ENCODE results near the gene AKAP12. TPM values are rescaled to one million over a fixed set of nuclear protein-coding genes. Genes with fewer than 3 reads are reported as not detected.
"Not testable (repeated sequence)": the region's sequence is repeated elsewhere in the genome, so short reads cannot be mapped to it uniquely, and the experiment has no call there.

Gene AKAP12
- total RNA-seq, 1 donor from 2014 or later: 8.0 TPM

DNA sequence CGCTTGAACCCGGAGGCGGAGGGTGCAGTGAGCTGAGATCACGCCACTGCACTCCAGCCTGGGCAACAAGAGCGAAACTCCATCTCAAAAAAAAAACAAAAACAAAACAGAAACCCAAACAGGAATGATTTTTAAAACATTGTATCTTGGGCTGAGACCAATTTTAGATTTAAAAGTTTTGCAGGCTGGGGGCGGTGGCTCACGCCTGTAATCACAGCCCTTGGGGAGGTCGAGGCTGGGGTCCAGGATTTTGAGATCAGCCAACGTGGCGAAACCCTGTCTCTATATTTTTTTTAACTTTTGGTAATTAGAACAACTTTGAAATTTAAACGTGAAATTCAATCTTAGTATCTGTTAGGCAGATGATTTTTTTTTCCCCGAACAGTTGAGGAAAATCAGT is 70.5 kb downstream of the AKAP12 start:
- DNase-seq (ENCODE audit: low read depth): no peak

DNA sequence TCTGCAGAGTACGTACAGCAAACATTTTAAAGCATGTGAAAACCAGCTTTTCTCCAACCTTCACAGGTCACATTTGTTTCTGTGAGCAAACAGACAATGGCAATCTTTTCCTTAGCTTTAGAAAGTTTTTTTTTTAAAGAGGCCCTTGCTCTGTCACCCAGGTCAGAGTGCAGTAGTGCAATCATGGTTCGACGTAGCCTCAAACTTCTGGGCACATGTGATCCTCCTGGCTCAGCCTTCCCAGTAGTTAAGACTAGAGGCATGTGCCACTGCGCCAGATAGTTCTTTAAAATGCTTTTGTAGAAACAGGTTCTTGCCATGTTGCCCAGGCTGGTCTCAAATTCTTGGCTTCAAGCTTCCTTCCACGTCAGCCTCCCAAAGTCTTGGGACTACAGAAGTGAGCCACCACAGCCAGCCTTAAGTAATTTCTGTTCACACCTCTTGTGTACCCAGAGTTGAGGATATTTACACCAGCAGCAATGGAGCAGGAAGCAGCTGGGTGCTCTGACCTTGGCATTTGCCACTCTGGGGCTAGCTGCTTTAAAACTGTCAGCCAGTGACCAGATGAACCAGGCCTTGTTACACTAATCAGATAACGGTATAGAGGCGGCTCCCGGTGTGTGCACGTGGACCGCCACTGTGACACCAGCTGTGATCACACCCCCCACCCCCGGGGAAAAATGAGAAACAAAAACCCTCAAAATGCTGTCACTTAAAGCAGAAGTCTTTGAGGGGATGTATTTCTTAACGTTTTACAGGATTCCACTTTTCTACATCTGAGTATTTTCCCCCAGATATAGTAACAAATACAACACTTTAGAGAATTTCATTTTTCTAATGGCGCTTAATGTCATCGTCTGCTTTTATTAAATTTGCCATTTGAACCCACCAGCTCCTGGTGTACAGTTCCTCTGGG is 71.3 kb downstream of the AKAP12 start:
- no peak for DNase-seq (ENCODE audit: low read depth)

- DNase-seq (ENCODE audit: low read depth): no peak
These were observed 73.3 kb downstream of the AKAP12 start for GRCh38 chr6:151313066-151313491.

DNA sequence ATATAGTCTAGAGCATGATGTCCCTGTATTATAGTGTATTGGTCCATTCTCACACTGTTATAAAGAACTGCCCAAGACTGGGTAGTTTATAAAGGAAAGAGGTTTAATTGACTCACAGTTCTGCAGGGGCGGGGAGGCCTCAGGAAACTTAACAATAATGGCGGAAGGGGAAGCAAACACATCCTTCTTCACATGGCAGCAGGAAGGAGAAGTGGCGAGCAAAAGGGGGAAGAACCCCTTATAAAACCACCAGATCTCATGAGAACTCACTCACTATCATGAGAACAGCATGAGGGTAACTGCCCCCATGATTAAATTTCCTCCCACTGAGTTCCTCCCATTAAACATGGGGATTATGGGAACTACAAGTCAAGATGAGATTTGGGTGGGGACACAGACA is 75.9 kb downstream of the AKAP12 start:
- not testable (repeated sequence) for DNase-seq (ENCODE audit: low read depth)

DNA sequence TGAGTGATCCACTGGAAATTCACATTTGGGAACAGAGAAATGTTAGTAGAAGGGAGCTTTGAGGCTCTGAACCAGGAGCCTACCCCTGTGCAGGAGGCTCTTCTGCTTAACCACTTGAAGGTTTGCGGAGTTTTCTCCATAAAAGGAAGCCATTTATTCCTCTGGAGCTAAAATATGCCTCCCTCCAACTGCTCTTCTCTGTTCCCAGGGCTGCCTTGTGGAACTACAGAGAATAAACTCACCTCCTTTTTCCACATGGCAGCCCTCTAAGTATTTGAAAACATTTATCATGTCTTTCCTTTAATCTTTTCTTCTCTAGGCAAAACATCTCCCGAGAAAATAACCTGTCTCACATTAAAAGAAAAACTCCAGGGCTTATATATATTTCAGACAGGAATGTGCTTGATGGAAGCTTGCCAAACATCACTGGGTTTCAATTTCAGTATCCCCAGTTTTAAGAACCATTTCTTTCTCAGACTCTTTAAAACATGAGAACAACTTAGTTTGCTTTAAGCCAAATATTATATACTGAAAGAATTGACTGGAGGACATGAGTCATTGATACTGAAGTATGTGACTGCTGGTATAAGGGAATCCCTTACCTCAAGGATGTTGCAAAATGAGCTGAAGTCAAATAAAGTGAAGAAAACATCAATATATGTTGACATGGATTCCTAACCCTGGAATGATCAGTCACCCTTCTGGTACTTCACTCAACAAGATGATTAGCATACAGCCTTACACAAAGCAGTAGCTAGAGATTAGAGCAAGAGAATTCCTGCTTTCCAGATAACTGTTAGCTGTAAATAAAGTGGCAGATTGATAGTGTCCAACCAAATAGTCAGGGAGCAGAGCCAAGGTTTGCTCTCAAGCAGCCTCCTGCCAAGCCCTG is 77.6 kb downstream of the AKAP12 start:
- no peak for DNase-seq (ENCODE audit: low read depth)

- no peak for DNase-seq (ENCODE audit: low read depth)
These were observed 78.2 kb downstream of the AKAP12 start for GRCh38 chr6:151317995-151318365.

DNA sequence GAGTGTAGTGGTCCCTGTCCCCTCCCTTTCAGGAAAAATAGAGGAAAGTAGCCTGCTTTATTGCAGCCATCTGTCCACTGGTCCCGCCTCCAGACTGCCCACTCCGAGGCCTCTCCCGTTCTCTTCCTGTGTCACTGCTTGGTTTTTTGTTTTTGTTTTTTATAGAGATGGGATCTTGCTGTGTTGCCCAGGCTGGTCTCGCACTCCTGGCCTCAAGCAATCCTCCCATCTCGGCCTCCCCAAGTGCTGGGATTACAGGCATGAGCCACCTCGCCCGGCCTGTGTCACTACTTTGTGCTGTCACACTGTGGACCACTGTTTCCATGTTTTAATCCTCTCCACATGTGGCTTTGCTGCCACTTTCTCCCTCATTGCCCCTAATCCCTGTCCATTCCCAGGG is 80.4 kb downstream of the AKAP12 start:
- no peak for DNase-seq (ENCODE audit: low read depth)

- no peak for DNase-seq (ENCODE audit: low read depth)
These were observed 81.7 kb downstream of the AKAP12 start for GRCh38 chr6:151321438-151321837.

DNA sequence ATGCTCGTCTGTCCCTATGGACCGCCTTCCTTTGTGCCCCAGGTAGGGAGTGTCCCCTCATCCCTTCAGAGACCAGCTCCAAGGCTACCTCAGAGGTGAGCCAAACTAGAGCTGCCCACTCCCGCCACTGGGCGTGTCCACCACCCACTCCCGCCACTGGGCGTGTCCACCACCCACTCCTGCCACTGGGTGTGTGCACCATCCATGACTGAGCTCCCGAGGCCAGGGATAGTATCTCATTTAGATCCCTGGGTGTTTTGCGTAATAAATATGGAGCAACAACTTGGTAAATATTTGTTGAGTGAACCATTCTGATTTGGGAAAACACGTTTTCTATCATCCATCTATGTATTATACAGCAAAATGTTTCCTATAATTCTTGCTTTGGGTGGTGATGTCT is 82.8 kb downstream of the AKAP12 start:
- DNase-seq (ENCODE audit: low read depth): no peak

DNA sequence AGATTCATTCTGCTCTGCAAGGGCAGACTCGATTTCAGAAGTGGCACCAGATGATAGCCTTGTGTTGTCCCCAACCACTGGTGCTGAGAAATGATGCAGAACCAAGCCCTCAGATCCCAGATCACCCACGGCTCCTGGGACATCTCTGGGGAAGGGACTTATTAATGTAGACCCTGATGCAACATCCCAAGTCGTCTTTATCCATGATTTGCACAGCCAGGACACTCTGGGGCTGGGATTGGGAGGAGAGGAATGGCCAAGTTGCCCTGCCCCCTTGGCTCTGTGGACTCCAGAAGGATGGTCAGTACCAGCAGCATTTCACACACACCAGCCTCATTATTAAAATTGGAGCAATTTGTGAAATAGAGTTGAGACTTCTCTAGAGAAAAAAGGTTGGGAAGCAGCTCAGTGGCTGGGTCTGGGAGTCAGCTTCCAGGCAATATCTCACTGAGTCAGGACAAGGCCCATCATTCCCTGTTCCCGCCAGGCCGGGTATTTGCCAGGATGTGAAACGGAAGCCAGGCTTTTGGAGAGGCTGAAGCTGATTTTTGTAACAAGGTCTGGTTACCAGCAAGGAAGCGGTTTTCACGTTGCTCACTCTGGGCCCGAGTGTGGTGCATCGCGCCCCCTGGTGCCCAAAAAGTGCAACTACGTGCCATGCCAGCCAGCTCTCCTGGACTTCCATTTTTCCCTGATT is 84.2 kb downstream of the AKAP12 start:
- DNase-seq (ENCODE audit: low read depth): peak; percentile 83

GRCh38 chr6:151324488-151324825 is 84.7 kb downstream of the AKAP12 start:
- no peak for DNase-seq (ENCODE audit: low read depth)

DNA sequence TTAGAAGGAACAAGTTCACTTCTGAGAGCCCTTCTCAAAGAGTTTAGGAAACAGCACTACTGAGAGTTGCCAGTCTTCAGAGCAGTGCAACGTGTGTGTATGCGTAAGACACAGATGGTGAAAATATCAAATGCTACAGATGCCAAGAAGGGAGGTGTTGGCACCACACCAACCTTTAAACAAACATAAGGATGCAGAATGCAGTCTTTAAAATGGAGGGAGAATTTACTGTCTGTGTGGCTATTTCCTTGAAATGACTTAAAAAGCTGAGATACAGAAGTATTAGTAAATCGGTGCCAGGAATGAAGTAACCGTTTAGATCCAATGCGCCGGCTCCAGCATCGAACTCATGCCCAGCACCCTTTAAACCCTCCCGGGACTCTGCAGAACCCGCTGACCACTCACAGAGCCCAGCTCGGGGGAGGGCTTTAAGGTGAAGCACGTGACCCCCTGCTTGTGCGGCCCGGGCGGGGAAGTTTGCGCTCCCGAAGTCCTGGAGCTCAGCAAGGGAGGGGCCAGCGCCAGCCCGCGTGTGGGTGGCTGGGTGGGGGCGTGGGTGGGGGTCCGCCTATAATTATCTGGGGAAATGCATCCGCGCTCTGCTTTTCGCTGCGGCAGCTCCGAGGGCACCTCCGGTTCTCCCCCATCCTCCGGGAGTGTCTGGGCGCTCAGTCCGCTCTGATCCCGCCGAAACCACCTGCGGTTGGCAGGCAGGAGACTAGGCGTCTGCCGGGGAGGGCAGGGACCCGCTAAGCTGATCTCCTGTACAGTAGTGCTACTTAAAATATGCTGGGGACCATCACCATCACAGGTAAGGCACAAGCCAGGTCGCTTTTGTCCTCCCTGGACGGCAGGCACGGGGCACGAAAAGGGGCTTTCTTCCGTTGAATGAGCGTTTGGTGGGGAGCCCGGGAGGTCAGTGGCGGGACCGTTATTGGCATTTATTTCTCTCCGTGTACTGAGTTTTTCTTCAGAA is 85.6 kb downstream of the AKAP12 start:
- DNase-seq (ENCODE audit: low read depth): peak; percentile 35

DNA sequence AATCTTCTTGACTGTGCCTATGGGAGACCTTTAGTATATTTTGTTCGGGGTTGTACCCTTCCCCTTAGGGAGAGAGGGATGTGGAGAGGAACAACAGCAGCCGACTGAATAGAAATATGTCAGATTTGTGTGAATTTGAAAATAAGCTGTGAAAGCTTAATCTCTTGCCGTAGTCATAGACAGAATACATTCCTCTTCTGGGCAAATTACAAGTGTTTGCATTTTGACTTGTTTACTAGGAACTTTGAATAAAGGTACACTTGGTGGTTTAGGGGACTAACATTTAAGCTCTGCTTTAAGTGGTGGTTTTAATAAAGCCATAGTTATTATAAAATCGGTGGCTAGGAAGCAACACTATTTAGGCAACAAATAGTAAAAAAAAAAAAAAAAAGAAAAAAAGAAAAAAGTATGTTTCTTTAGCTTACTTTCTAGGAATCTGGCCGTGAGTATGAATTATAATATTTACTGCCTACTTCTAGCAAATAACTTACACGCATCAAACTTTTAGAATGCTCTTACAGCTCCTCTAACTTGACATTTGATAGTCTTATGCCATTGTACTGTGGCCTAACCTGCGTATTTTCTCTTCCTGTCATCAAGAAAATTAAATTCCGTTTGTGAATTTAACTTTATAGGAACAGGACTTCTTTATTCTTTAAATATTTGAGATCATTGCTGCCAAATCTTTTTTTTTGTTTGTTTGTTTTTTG is 86.5 kb downstream of the AKAP12 start:
- no peak for DNase-seq (ENCODE audit: low read depth)

- DNase-seq (ENCODE audit: low read depth): no peak
These were observed 87.3 kb downstream of the AKAP12 start for GRCh38 chr6:151327101-151327500.

GRCh38 chr6:151330130-151330696 is 90.4 kb downstream of the AKAP12 start:
- DNase-seq (ENCODE audit: low read depth): no peak

GRCh38 chr6:151335930-151336329 is 96.2 kb downstream of the AKAP12 start:
- no peak for DNase-seq (ENCODE audit: low read depth)

DNA sequence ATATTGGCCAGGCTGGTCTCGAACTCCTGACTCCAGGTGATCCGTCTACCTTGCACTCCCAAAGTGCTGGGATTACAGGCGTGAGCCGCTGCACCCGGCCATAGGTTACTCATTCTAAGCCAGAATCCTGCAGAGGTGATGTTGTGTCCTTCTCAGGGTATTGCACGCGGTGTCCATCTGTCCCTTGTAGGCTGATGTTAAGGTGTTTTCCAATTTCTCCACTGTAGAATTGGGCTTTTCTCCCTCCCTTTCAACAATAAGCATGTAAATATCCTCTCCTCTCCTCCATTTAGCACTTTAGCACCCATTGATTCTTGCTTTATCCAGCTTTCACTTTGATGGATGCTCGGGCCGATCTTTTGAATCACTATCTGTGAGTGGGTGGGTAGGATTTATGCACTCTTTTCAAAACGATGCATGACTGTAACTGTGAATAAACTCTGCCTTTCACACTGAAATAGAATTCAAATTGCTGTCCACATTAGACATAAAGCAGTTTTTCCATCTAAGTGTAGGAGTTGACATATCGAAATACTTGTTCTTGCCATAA is 99.0 kb downstream of the AKAP12 start:
- DNase-seq (ENCODE audit: low read depth): no peak

GRCh38 chr6:151339369-151339768 is 99.6 kb downstream of the AKAP12 start:
- DNase-seq (ENCODE audit: low read depth): no peak
